ENCODE measurements around the gene MAPK1IP1L.
"Not testable (repeated sequence)": the region's sequence is repeated elsewhere in the genome, so short reads cannot be mapped to it uniquely, and the experiment has no call there.

- not testable (repeated sequence) for TF ChIP-seq POLR2A (IDR thresholded peaks at IDR 0.05); CTCF (IDR thresholded peaks at IDR 0.05 in 4 of 5, conservative IDR thresholded peaks at IDR 0.05 in 1 of 5)
Observed at GRCh38 chr14:55079961-55080360, 28.5 kb downstream of the MAPK1IP1L start.

Data from gastrocnemius medialis (tissue), 4 donors.